K562 (cell line): ENCODE measurements around the gene CCDC192. TPM values are rescaled to one million over a fixed set of nuclear protein-coding genes. Genes with fewer than 3 reads are reported as not detected.

ENCODE experiments used
- ATAC-seq: fragments of 200-7000 bp; cut with Tn5 transposase; 3 replicates; pipeline ENCODE4 v1.9.1; 2020; ENCODE audit warnings: moderate library complexity
- BruUV-seq: library from RNA; stranded (reverse); fragments of 400-500 nt; replicated peaks from 2 replicates; lab custom pipeline; 2021; lab: Mats Ljungman, UMichigan
- CTCF ChIA-PET: fragments of 300-600 bp; formaldehyde crosslinking; extraction: SDS; loops from one replicate; lab custom pipeline; 2021; ENCODE audit warnings: low intra/inter-chr PET ratio; lab: Yijun Ruan, JAX
- POLR2A ChIA-PET: fragments of 300-600, 350-650 bp; sonication (Branson Sonifier 250); formaldehyde crosslinking; extraction: SDS; loops from one replicate; lab custom pipeline; 2021; ENCODE audit warnings: antibody characterized with exemption, inconsistent platforms; lab: Yijun Ruan, JAX
- DNase-seq, 4 experiments: peaks; one replicate each; pipeline versions ENCODE4 v3.0.0 to v3.0.0-alpha.2; 2011 to 2018; ENCODE audit warnings: low spot score in 3 of 4, mixed read lengths in 3 of 4; ENCODE audit errors: extremely low read depth in 1 of 4
- FAIRE-seq: peaks from 2 replicates; lab custom pipeline; 2011; peaks lifted over from hg19 to GRCh38; lab: Jason Lieb, UNC
- H2AFZ ChIP-seq: 2 replicates; pipeline ENCODE4 v1.6.0; 2011; ENCODE audit warnings: low read depth, low read length, control low read depth, inconsistent platforms
- H3K27ac ChIP-seq: fragments of 200-600 bp; 3 replicates; pipeline ENCODE4 v1.8.0; 2011; ENCODE audit warnings: low read depth, mild to moderate bottlenecking, control low read depth, inconsistent platforms, low read length, moderate library complexity, mixed read lengths; ENCODE audit errors: extremely low read depth
- H3K27me3 ChIP-seq, 2 experiments: fragments of 300-600 bp in 1 of 2; 2 replicates in 1 of 2; 3 replicates in 1 of 2; pipeline versions ENCODE4 v1.6.0 to v1.8.0; 2011; ENCODE audit warnings: inconsistent platforms in 2 of 2, low read length in 2 of 2, mild to moderate bottlenecking in 1 of 2, mixed read lengths in 1 of 2, moderate library complexity in 1 of 2; ENCODE audit not compliant: control insufficient read depth in 2 of 2, insufficient read depth in 2 of 2
- H3K36me3 ChIP-seq: fragments of 300-600 bp; 3 replicates; pipeline ENCODE4 v1.8.0; 2011; ENCODE audit warnings: mild to moderate bottlenecking, low read length, inconsistent platforms; ENCODE audit not compliant: control insufficient read depth, insufficient read depth
- H3K4me1 ChIP-seq, 2 experiments: fragments of 200-600 bp in 1 of 2; replicated peaks in 1 of 2; 2 replicates in 1 of 2; 3 replicates in 1 of 2; pipeline versions ENCODE4 v1.5.1 to v1.8.0; 2011; ENCODE audit warnings: inconsistent platforms in 2 of 2, low read length in 2 of 2, mild to moderate bottlenecking in 1 of 2, mixed read lengths in 1 of 2, moderate library complexity in 1 of 2; ENCODE audit not compliant: control insufficient read depth in 2 of 2, insufficient read depth in 2 of 2
- H3K4me2 ChIP-seq: 2 replicates; pipeline ENCODE4 v1.6.1; 2011; ENCODE audit warnings: low read length, control low read depth, inconsistent platforms, mixed read lengths; ENCODE audit not compliant: insufficient read depth
- H3K4me3 ChIP-seq: fragments of 200-600 bp; sonication (generic), shearing (Covaris generic); 2 replicates; pipeline ENCODE4 v1.5.1; 2016; ENCODE audit warnings: control low read depth, inconsistent platforms
- H3K79me2 ChIP-seq: fragments of 200-600 bp; 3 replicates; pipeline ENCODE4 v1.8.0; 2011; ENCODE audit warnings: low read length, inconsistent platforms; ENCODE audit not compliant: control insufficient read depth, insufficient read depth
- H3K9ac ChIP-seq, 2 experiments: 2 replicates each; pipeline versions ENCODE4 v1.6.0 to v1.6.1; 2011; ENCODE audit warnings: low read depth in 2 of 2, low read length in 2 of 2, control low read depth in 1 of 2, inconsistent platforms in 1 of 2, mild to moderate bottlenecking in 1 of 2, mixed read lengths in 1 of 2; ENCODE audit not compliant: insufficient read depth in 1 of 2
- H3K9me1 ChIP-seq: one replicate; pipeline ENCODE4 v1.6.0; 2011; ENCODE audit warnings: inconsistent platforms, mild to moderate bottlenecking, low read length, moderate library complexity; ENCODE audit not compliant: control insufficient read depth, insufficient read depth
- H3K9me3 ChIP-seq: replicated peaks from 2 replicates; pipeline ENCODE4 v1.5.1; 2011; ENCODE audit warnings: low read depth, low read length, inconsistent platforms; ENCODE audit not compliant: control insufficient read depth, insufficient read depth
- H4K20me1 ChIP-seq: replicated peaks from 2 replicates; pipeline ENCODE4 v1.6.1; 2011; ENCODE audit warnings: low read length, inconsistent platforms, mixed read lengths; ENCODE audit not compliant: control insufficient read depth, insufficient read depth
- CEBPG ChIP-seq, 3 experiments: fragments of 200-800 bp in 1 of 3; sonication (Bioruptor generic) in 1 of 3; sonication (generic) in 1 of 3; formaldehyde crosslinking in 1 of 3; IDR thresholded peaks in 2 of 3; conservative IDR thresholded peaks in 1 of 3; 2 replicates each; pipeline versions ENCODE4 v1.6.1 to v1.8.0; 2016 to 2022; ENCODE audit warnings: missing compliant biosample characterization in 2 of 3, missing genetic modification characterization in 2 of 3, mild to moderate bottlenecking in 1 of 3, missing genetic modification reagents in 1 of 3
- WGBS: fragments of 100-300 bp; shearing (Covaris generic); methylation state at CpG from one replicate; pipeline ENCODE4 v1.1.6; 2016; ENCODE audit warnings: low coverage, mixed read lengths; ENCODE audit not compliant: insufficient coverage; ENCODE audit errors: missing lambda C conversion rate; 5-methylcytosine and 5-hydroxymethylcytosine counted together
- in situ Hi-C: fragments of 300-500 bp; cut with MboI; formaldehyde crosslinking; loops from 4 replicates; pipeline ENCODE4 v1.15.0; 2018; ENCODE audit warnings: inconsistent platforms, mixed read lengths
- intact Hi-C: fragments of 100-400 bp; cut with micrococcal nuclease; formaldehyde crosslinking; loops from 2 replicates; pipeline ENCODE4 v1.14.2; 2022
- polyA plus RNA-seq, 8 experiments: library from polyadenylated mRNA; depleted of rRNA in 4 of 8; stranded (reverse) in 5 of 8; unstranded in 3 of 8; fragments of >200 nt; fragmentation: Nextera tagmentation in 2 of 8; fragmentation: Illumina TruSeq in 1 of 8; extraction: Ambion mirVana in 2 of 8; extraction: Trizol in 1 of 8; gene quantifications; 2 replicates each; pipeline versions ENCODE4 v1.2.1 to v1.2.3, GENCODE V29; 2011 to 2014; ENCODE audit warnings: inconsistent platforms in 1 of 8, missing spikeins in 1 of 8
- total RNA-seq, 7 experiments: library from RNA; depleted of rRNA in 6 of 7; stranded (reverse); fragments of >200 nt in 6 of 7; fragmentation: Illumina TruSeq in 2 of 7; extraction: Trizol in 2 of 7; gene quantifications; 2 replicates each; pipeline versions ENCODE4 v1.2.1 to v1.2.3, GENCODE V29; 2011 to 2021; ENCODE audit warnings: low replicate concordance in 1 of 7
- TF ChIP-seq, protein P1 (sequence below), 2 experiments: fragments of 450-650 bp; IDR thresholded peaks; 2 replicates each; pipeline ENCODE4 v1.6.1; 2018; ENCODE audit warnings: mild to moderate bottlenecking in 2 of 2, low read depth in 1 of 2; ENCODE audit not compliant: partially characterized antibody in 2 of 2
- TF ChIP-seq, protein P2 (sequence below): fragments of 450-650 bp; formaldehyde crosslinking; IDR thresholded peaks from 2 replicates; pipeline ENCODE4 v1.4.0; 2022; ENCODE audit warnings: missing genetic modification characterization

Gene CCDC192
- total and polyA plus RNA-seq, 9 of the 15 experiments (the other 6 are each of a cell fraction or from before 2014, with no cell fraction given) = 0.21 to 0.66 (median 0.38) TPM; not detected in 2

DNA sequence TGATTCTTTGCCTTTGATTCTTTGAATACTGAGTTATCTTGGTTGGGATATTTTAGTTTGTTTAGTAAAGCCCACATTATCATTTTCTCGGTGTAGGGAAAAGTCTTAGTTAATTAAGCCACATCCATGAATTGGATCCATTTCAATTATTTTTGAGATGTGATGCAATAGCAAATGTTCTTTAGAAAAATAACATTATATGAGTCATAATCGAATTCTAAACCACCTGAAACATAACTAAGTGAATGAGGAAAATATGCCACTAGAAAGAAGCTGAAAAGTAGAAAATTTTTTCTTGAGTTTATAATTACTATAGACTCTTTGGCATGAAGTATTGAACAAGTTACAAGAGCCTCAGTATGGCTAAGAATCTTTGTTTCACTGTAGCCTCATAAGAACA is 17.5 kb upstream of the CCDC192 start:
- CTCF ChIA-PET = no interaction called here
- no TSS peak for BruUV-seq

DNA sequence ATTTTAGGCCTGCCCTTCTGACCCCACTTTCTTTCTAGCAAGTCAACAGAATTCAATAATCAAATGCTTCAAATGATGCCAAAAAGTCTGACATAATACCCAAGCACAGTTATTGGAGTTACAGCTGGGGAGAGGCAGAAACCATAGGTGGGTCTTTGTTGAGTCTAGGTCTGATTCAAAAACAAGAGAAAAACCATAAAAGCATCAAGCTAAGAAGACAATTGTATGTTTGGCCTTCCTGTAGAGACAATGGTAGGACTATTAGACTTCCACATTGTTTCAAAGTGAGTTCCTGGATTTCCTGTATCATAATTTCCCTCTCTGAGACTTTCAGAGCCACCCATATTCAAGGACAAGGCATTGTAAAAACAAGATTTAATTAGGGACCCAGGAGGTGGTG is 16.8 kb upstream of the CCDC192 start:
- Histone ChIP-seq H2AFZ (no peak overlapping the region), H3K36me3 (no peaks in the 10 kb centered on the region), H3K4me3 (no peak overlapping the region), H3K9me3 (no peaks in the 10 kb centered on the region), H3K4me1 (no peaks in the 10 kb centered on the region), H3K9me1 (no peaks in the 10 kb centered on the region), H3K9ac (no peak overlapping the region), H4K20me1 (no peaks in the 10 kb centered on the region), H3K27me3 (no peaks in the 10 kb centered on the region), H3K27ac (no peak overlapping the region), H3K4me2 (no peak overlapping the region), H3K79me2 (no peaks in the 10 kb centered on the region)
- intact Hi-C loops (no loop called here), in situ Hi-C loops (no loop called here)
- no TSS peak for BruUV-seq
- DNase-seq = no peak
- no peak for FAIRE-seq
- no peak for ATAC-seq
- TF ChIP-seq, protein P1, sequence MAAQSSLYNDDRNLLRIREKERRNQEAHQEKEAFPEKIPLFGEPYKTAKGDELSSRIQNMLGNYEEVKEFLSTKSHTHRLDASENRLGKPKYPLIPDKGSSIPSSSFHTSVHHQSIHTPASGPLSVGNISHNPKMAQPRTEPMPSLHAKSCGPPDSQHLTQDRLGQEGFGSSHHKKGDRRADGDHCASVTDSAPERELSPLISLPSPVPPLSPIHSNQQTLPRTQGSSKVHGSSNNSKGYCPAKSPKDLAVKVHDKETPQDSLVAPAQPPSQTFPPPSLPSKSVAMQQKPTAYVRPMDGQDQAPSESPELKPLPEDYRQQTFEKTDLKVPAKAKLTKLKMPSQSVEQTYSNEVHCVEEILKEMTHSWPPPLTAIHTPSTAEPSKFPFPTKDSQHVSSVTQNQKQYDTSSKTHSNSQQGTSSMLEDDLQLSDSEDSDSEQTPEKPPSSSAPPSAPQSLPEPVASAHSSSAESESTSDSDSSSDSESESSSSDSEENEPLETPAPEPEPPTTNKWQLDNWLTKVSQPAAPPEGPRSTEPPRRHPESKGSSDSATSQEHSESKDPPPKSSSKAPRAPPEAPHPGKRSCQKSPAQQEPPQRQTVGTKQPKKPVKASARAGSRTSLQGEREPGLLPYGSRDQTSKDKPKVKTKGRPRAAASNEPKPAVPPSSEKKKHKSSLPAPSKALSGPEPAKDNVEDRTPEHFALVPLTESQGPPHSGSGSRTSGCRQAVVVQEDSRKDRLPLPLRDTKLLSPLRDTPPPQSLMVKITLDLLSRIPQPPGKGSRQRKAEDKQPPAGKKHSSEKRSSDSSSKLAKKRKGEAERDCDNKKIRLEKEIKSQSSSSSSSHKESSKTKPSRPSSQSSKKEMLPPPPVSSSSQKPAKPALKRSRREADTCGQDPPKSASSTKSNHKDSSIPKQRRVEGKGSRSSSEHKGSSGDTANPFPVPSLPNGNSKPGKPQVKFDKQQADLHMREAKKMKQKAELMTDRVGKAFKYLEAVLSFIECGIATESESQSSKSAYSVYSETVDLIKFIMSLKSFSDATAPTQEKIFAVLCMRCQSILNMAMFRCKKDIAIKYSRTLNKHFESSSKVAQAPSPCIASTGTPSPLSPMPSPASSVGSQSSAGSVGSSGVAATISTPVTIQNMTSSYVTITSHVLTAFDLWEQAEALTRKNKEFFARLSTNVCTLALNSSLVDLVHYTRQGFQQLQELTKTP (IDR thresholded peaks at IDR 0.05; ENCODE audit: low read depth in 1 of 2, partially characterized antibody in 2 of 2) = no peak
- ChIA-PET POLR2A (no interaction called here), CTCF (no interaction called here)

More for the DNA sequence above, 17.5 kb upstream of the CCDC192 start:
- H4K20me1 ChIP-seq = no peaks in the 10 kb centered on the region
- H3K4me3 ChIP-seq = no peak overlapping the region
- TF ChIP-seq CEBPG (CRISPR knock-in tag; IDR thresholded peaks at IDR 0.05) (no peak), CEBPG (tag; conservative IDR thresholded peaks at IDR 0.05 in 1 of 2, IDR thresholded peaks at IDR 0.05 in 1 of 2) (peak; percentile 21 to 62; a peak in 2 of 4 replicates)
- TF ChIP-seq, protein P2, sequence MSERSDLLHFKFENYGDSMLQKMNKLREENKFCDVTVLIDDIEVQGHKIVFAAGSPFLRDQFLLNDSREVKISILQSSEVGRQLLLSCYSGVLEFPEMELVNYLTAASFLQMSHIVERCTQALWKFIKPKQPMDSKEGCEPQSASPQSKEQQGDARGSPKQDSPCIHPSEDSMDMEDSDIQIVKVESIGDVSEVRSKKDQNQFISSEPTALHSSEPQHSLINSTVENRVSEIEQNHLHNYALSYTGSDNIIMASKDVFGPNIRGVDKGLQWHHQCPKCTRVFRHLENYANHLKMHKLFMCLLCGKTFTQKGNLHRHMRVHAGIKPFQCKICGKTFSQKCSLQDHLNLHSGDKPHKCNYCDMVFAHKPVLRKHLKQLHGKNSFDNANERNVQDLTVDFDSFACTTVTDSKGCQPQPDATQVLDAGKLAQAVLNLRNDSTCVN (CRISPR knock-in tag) = no peak
- no peaks in the 10 kb centered on the region for H3K9me1 ChIP-seq
- FAIRE-seq (no peak), ATAC-seq (no peak), DNase-seq (no peak)
- intact Hi-C loops (no loop called here), in situ Hi-C loops (no loop called here)
- H3K79me2 ChIP-seq = no peaks in the 10 kb centered on the region
- H3K27me3 ChIP-seq = no peaks in the 10 kb centered on the region
- H3K9ac ChIP-seq = no peak overlapping the region
- H3K36me3 ChIP-seq = no peaks in the 10 kb centered on the region
- no peaks in the 10 kb centered on the region for H3K9me3 ChIP-seq
- no peaks in the 10 kb centered on the region for H3K4me1 ChIP-seq
- no peak overlapping the region for H3K27ac ChIP-seq
- POLR2A ChIA-PET = no interaction called here
- 0% methylated on average over 2 of the region's 2 CpGs for WGBS
- no peak overlapping the region for H2AFZ ChIP-seq
- H3K4me2 ChIP-seq = no peak overlapping the region
